ENCODE measurements around the gene MRI1. TPM values are rescaled to one million over a fixed set of nuclear protein-coding genes. Genes with fewer than 3 reads are reported as not detected.

MRI1 gene
- polyA plus RNA-seq, 1 donor from 2014 or later = 71.2 TPM

DNA sequence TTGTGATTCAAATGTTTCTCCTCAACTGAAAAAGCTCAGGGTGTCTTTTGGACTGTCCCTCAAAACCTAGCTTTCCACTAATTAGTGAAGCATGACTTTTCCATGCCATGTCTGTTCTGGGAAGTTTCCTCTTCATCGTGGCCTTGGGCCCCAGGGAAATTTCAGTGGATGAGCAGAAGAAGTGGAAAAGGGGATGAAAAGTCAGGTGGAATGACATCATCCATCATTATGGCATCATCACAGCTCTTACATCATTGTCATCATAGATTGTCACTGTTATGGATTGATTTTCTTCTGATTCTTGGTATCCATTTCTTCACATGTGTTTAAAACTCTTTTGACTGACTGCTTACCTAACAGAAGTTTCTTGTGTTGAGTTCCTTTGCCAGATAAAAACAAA is 26.2 kb upstream of the MRI1 start:
- no peak overlapping the region for H3K4me3 ChIP-seq (ENCODE audit: low read length)
- no peak overlapping the region for H3K9ac ChIP-seq (ENCODE audit: low read length)
- H3K27me3 ChIP-seq (ENCODE audit: insufficient read depth, low read depth, low read length) = no peaks in the 10 kb centered on the region
- H3K27ac ChIP-seq (ENCODE audit: low read length) = no peak overlapping the region
- H3K9me2 ChIP-seq (ENCODE audit: insufficient read depth, low read length) = no peaks in the 10 kb centered on the region
- H4K20me1 ChIP-seq (ENCODE audit: insufficient read depth) = no peaks in the 10 kb centered on the region
- no peak overlapping the region for H2AFZ ChIP-seq (ENCODE audit: low read depth, low read length)
- no peaks in the 10 kb centered on the region for H3F3A ChIP-seq (ENCODE audit: insufficient read depth, low read length, poor library complexity, severe bottlenecking)
- TF ChIP-seq POLR2AphosphoS5 (IDR thresholded peaks at IDR 0.05) = no peak
- H3K79me2 ChIP-seq (replicated peaks; ENCODE audit: insufficient read depth, low read length) = no peaks in the 10 kb centered on the region
- no peaks in the 10 kb centered on the region for H3K36me3 ChIP-seq (ENCODE audit: insufficient read depth, low read length)
- H3K9me3 ChIP-seq (ENCODE audit: low read length) = no peaks in the 10 kb centered on the region
- H3K4me2 ChIP-seq (ENCODE audit: low read length) = no peak overlapping the region

DNA sequence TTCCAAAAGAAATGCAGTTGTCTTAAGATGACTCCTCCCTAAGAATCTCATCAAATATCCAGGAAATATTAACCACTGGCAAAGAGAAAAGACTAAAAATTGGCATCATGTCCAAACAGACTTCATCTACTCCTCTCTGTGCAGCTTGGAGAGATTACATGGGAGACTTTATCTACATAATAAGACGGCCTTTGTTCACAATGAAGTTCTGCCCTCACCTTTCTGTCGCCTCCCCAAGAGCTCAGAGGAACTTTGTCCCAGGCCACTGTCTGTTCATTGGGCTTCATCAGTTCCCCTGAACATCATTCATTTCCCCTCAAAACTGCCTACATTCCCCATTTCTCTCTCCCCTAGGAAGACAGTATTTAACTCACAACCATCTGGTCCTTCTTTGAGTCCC is 22.4 kb upstream of the MRI1 start:
- Histone ChIP-seq H3K27me3 (ENCODE audit: insufficient read depth, low read depth, low read length) (no peaks in the 10 kb centered on the region), H3K4me3 (ENCODE audit: low read length) (no peak overlapping the region), H3K9me2 (ENCODE audit: insufficient read depth, low read length) (no peaks in the 10 kb centered on the region), H3K27ac (ENCODE audit: low read length) (no peak overlapping the region), H4K20me1 (ENCODE audit: insufficient read depth) (no peaks in the 10 kb centered on the region), H2AFZ (ENCODE audit: low read depth, low read length) (no peak overlapping the region), H3K79me2 (replicated peaks; ENCODE audit: insufficient read depth, low read length) (no peaks in the 10 kb centered on the region), H3K36me3 (ENCODE audit: insufficient read depth, low read length) (no peaks in the 10 kb centered on the region), H3K4me2 (ENCODE audit: low read length) (no peak overlapping the region), H3K9ac (ENCODE audit: low read length) (no peak overlapping the region), H3F3A (ENCODE audit: insufficient read depth, low read length, poor library complexity, severe bottlenecking) (no peaks in the 10 kb centered on the region), H3K9me3 (ENCODE audit: low read length) (no peaks in the 10 kb centered on the region)
- TF ChIP-seq POLR2AphosphoS5 (IDR thresholded peaks at IDR 0.05) = no peak
- TF ChIP-seq MXI1 (conservative IDR thresholded peaks at IDR 0.05; ENCODE audit: poor library complexity, severe bottlenecking) = no peak
- TF ChIP-seq SMC3 (conservative IDR thresholded peaks at IDR 0.05; ENCODE audit: poor library complexity) = no peak
- TF ChIP-seq TAF1 (IDR thresholded peaks at IDR 0.05; ENCODE audit: low read depth) = no peak
- no peak for TF ChIP-seq EP300 (conservative IDR thresholded peaks at IDR 0.05; ENCODE audit: poor library complexity, severe bottlenecking)

DNA sequence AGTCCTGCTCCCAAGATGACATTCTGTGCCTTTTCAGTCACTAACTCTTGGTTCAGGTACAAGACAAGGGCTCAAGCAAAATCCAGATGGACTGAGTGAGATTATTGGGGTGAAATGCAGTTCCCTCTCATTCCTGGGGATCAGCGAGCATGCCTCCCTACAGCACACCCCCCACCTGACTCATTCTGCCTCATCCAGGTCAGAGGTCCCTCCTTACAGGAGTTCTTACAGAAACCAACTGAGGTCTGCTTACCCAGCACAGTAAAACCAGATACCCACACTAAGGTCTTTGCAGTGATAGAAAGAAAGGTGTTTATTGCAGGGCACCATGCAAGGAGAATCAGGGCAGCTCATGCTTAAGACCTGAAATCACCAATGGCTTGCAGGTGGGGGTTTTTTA is 21.6 kb upstream of the MRI1 start:
- Histone ChIP-seq H2AFZ (ENCODE audit: low read depth, low read length) (no peak overlapping the region), H3K4me3 (ENCODE audit: low read length) (no peak overlapping the region)
- TF ChIP-seq TAF1 (IDR thresholded peaks at IDR 0.05; ENCODE audit: low read depth) = no peak
- no peak for TF ChIP-seq RAD21 (conservative IDR thresholded peaks at IDR 0.05)
- TF ChIP-seq, protein P1, sequence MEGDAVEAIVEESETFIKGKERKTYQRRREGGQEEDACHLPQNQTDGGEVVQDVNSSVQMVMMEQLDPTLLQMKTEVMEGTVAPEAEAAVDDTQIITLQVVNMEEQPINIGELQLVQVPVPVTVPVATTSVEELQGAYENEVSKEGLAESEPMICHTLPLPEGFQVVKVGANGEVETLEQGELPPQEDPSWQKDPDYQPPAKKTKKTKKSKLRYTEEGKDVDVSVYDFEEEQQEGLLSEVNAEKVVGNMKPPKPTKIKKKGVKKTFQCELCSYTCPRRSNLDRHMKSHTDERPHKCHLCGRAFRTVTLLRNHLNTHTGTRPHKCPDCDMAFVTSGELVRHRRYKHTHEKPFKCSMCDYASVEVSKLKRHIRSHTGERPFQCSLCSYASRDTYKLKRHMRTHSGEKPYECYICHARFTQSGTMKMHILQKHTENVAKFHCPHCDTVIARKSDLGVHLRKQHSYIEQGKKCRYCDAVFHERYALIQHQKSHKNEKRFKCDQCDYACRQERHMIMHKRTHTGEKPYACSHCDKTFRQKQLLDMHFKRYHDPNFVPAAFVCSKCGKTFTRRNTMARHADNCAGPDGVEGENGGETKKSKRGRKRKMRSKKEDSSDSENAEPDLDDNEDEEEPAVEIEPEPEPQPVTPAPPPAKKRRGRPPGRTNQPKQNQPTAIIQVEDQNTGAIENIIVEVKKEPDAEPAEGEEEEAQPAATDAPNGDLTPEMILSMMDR (IDR thresholded peaks at IDR 0.05; ENCODE audit: poor library complexity, severe bottlenecking) = no peak
- no peak for TF ChIP-seq EZH2 (IDR thresholded peaks at IDR 0.05; ENCODE audit: borderline replicate concordance, insufficient read depth, low read length, poor library complexity, severe bottlenecking)
- no peak for TF ChIP-seq SMC3 (conservative IDR thresholded peaks at IDR 0.05; ENCODE audit: poor library complexity)
- no peak for TF ChIP-seq POLR2AphosphoS5 (IDR thresholded peaks at IDR 0.05)
- no peak for TF ChIP-seq EP300 (conservative IDR thresholded peaks at IDR 0.05; ENCODE audit: poor library complexity, severe bottlenecking)

DNA sequence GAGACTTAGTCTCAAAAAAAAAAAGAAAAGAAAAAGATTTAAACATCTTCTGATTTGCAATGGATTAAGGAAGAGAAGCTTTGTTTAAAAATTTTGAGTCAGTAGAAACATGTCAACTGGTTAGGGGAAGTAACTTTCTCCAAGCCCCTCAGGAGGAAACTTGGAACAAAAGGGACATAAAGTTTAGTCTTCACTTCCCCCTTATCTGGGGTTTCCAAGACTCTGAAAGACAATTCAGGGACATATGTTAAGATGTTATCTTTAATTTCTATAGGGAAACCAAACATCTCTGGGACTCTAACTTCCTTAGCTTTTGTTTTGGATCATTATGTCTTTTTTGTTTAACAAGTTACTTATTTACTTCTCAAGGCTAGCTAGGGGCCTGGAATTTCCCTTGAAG is 20.1 kb upstream of the MRI1 start:
- Histone ChIP-seq H3F3A (ENCODE audit: insufficient read depth, low read length, poor library complexity, severe bottlenecking) (no peaks in the 10 kb centered on the region), H3K27me3 (ENCODE audit: insufficient read depth, low read depth, low read length) (no peaks in the 10 kb centered on the region), H3K27ac (ENCODE audit: low read length) (no peak overlapping the region), H3K9me2 (ENCODE audit: insufficient read depth, low read length) (no peaks in the 10 kb centered on the region), H3K4me2 (ENCODE audit: low read length) (no peak overlapping the region), H3K9me3 (ENCODE audit: low read length) (no peaks in the 10 kb centered on the region), H3K9ac (ENCODE audit: low read length) (no peak overlapping the region), H3K4me3 (ENCODE audit: low read length) (no peak overlapping the region), H3K36me3 (ENCODE audit: insufficient read depth, low read length) (no peaks in the 10 kb centered on the region), H2AFZ (ENCODE audit: low read depth, low read length) (no peak overlapping the region), H3K79me2 (replicated peaks; ENCODE audit: insufficient read depth, low read length) (peaks cover 8% of the 10 kb centered on the region), H4K20me1 (ENCODE audit: insufficient read depth) (no peaks in the 10 kb centered on the region)
- TF ChIP-seq, protein P1 (IDR thresholded peaks at IDR 0.05; ENCODE audit: poor library complexity, severe bottlenecking) = no peak
- TF ChIP-seq SMC3 (conservative IDR thresholded peaks at IDR 0.05; ENCODE audit: poor library complexity) (no peak), EP300 (conservative IDR thresholded peaks at IDR 0.05; ENCODE audit: poor library complexity, severe bottlenecking) (no peak), EZH2 (IDR thresholded peaks at IDR 0.05; ENCODE audit: borderline replicate concordance, insufficient read depth, low read length, poor library complexity, severe bottlenecking) (no peak), TAF1 (IDR thresholded peaks at IDR 0.05; ENCODE audit: low read depth) (no peak)

More for the DNA sequence above, 21.6 kb upstream of the MRI1 start:
- H3K27me3 ChIP-seq (ENCODE audit: insufficient read depth, low read depth, low read length) = no peaks in the 10 kb centered on the region
- H3K4me2 ChIP-seq (ENCODE audit: low read length) = no peak overlapping the region
- H3K9me2 ChIP-seq (ENCODE audit: insufficient read depth, low read length) = no peaks in the 10 kb centered on the region
- no peaks in the 10 kb centered on the region for H3K9me3 ChIP-seq (ENCODE audit: low read length)
- H3K79me2 ChIP-seq (replicated peaks; ENCODE audit: insufficient read depth, low read length) = no peaks in the 10 kb centered on the region
- H3K9ac ChIP-seq (ENCODE audit: low read length) = no peak overlapping the region
- H3K27ac ChIP-seq (ENCODE audit: low read length) = no peak overlapping the region
- no peaks in the 10 kb centered on the region for H3K36me3 ChIP-seq (ENCODE audit: insufficient read depth, low read length)
- no peaks in the 10 kb centered on the region for H4K20me1 ChIP-seq (ENCODE audit: insufficient read depth)
- no peaks in the 10 kb centered on the region for H3F3A ChIP-seq (ENCODE audit: insufficient read depth, low read length, poor library complexity, severe bottlenecking)

All from neural cell (in vitro differentiated cells).